MM.1S (cell line): Measurements from ENCODE around the gene MEAF6.

ENCODE experiments used
- EZH2 ChIP-seq: fragments of 300-600 bp; sonication (generic); optimal IDR thresholded peaks from 2 replicates; pipeline ENCODE3; 2017; ENCODE audit warnings: low read depth, mild to moderate bottlenecking, antibody characterized with exemption, low read length, mixed read lengths
- TF ChIP-seq, protein P1 (sequence below): fragments of 300-600 bp; sonication (generic); IDR thresholded peaks from 2 replicates; pipeline ENCODE4 v1.5.1; 2016; ENCODE audit warnings: antibody characterized with exemption, low read length, mixed read lengths

DNA sequence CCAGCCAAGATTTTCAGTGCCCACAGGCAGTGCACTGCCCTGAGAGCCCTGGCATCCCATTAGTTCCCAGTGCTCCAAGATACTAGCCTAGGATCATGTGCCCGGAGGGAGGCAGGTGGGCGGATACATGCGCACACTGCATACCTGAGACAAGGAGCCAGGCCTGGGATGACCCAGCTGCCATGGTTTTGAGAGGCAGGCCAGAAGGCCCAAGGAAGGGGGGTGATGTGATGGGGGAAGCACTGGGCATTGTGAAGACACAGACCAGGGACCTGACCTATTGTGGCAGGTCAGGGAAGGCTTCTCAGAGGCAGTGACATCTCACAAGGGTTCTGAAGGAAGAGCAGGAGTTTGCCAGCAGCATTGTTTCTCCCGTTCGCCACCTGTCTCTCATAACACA is 36.6 kb downstream of the MEAF6 start:
- TF ChIP-seq, protein P1, sequence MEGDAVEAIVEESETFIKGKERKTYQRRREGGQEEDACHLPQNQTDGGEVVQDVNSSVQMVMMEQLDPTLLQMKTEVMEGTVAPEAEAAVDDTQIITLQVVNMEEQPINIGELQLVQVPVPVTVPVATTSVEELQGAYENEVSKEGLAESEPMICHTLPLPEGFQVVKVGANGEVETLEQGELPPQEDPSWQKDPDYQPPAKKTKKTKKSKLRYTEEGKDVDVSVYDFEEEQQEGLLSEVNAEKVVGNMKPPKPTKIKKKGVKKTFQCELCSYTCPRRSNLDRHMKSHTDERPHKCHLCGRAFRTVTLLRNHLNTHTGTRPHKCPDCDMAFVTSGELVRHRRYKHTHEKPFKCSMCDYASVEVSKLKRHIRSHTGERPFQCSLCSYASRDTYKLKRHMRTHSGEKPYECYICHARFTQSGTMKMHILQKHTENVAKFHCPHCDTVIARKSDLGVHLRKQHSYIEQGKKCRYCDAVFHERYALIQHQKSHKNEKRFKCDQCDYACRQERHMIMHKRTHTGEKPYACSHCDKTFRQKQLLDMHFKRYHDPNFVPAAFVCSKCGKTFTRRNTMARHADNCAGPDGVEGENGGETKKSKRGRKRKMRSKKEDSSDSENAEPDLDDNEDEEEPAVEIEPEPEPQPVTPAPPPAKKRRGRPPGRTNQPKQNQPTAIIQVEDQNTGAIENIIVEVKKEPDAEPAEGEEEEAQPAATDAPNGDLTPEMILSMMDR = no peak
- no peak for TF ChIP-seq EZH2
